GM12878 (cell line): ENCODE results near the gene HBB. TPM values are rescaled to one million over a fixed set of nuclear protein-coding genes. Genes with fewer than 3 reads are reported as not detected.

Source experiments
- ATAC-seq: fragments of 200-7000 bp; cut with Tn5 transposase; 3 replicates; pipeline ENCODE4 v1.9.1; 2020; ENCODE audit warnings: mild to moderate bottlenecking, moderate library complexity
- BruUV-seq: library from RNA; stranded (reverse); fragments of 400-500 nt; replicated peaks from 2 replicates; lab custom pipeline; 2021; lab: Mats Ljungman, UMichigan
- CTCF ChIA-PET: fragments of 300-600 bp; sonication (Branson Sonifier 250); formaldehyde crosslinking; extraction: SDS; loops from one replicate; lab custom pipeline; 2021; ENCODE audit warnings: inconsistent platforms; lab: Yijun Ruan, JAX
- POLR2A ChIA-PET: fragments of 350-600 bp; formaldehyde crosslinking; extraction: SDS; loops from one replicate; lab custom pipeline; 2021; ENCODE audit warnings: inconsistent platforms; lab: Charles Lee
- RAD21 ChIA-PET: fragments of 300-600 bp; sonication (Branson Sonifier 250); formaldehyde crosslinking; loops from one replicate; lab custom pipeline; 2023; ENCODE audit warnings: antibody characterized with exemption; ENCODE audit not compliant: unreplicated experiment; lab: Charles Lee
- SMC1A ChIA-PET: fragments of 300-600 bp; sonication (Branson Sonifier 250); formaldehyde crosslinking; loops from one replicate; lab custom pipeline; 2023; ENCODE audit not compliant: unreplicated experiment, uncharacterized antibody; lab: Charles Lee
- DNase-seq: peaks from one replicate; pipeline ENCODE4 v3.0.0-alpha.2; 2011; ENCODE audit warnings: low read depth, low spot score
- FAIRE-seq: peaks from 3 replicates; lab custom pipeline; 2011; peaks lifted over from hg19 to GRCh38; lab: Jason Lieb, UNC
- H2AFZ ChIP-seq: 2 replicates; pipeline ENCODE4 v1.6.0; 2011; ENCODE audit warnings: low read depth, low read length, control low read depth; ENCODE audit not compliant: control insufficient read depth
- H3K27ac ChIP-seq: 2 replicates; pipeline ENCODE4 v1.5.1; 2011; ENCODE audit warnings: control low read depth; ENCODE audit not compliant: control insufficient read depth, insufficient read depth
- H3K27me3 ChIP-seq, 2 experiments: replicated peaks in 1 of 2; 2 replicates each; pipeline versions ENCODE4 v1.6.0 to v1.6.1; 2011; ENCODE audit warnings: low read length in 1 of 2; ENCODE audit not compliant: control insufficient read depth in 2 of 2, insufficient read depth in 2 of 2
- H3K36me3 ChIP-seq, 2 experiments: 2 replicates each; pipeline ENCODE4 v1.5.1; 2011; ENCODE audit warnings: low read length in 1 of 2; ENCODE audit not compliant: control insufficient read depth in 2 of 2, insufficient read depth in 2 of 2
- H3K4me1 ChIP-seq: 2 replicates; pipeline ENCODE4 v1.6.1; 2011; ENCODE audit warnings: mild to moderate bottlenecking, low read length, moderate library complexity, mixed read lengths; ENCODE audit not compliant: control insufficient read depth, insufficient read depth
- H3K4me2 ChIP-seq: 2 replicates; pipeline ENCODE4 v1.6.0; 2011; ENCODE audit warnings: control low read depth; ENCODE audit not compliant: control insufficient read depth, insufficient read depth
- H3K4me3 ChIP-seq: fragments of 200-600 bp; sonication (generic); 2 replicates; pipeline ENCODE4 v1.5.1; 2016
- H3K79me2 ChIP-seq: 2 replicates; pipeline ENCODE4 v1.6.0; 2011; ENCODE audit warnings: low read length; ENCODE audit not compliant: control insufficient read depth, insufficient read depth
- H3K9ac ChIP-seq: 2 replicates; pipeline ENCODE4 v1.8.0; 2011; ENCODE audit warnings: low read length, control low read depth, mixed read lengths; ENCODE audit not compliant: control insufficient read depth, insufficient read depth
- H3K9me3 ChIP-seq: replicated peaks from 3 replicates; pipeline ENCODE4 v1.5.1; 2011; ENCODE audit warnings: mild to moderate bottlenecking, low read length; ENCODE audit not compliant: control insufficient read depth, insufficient read depth
- H4K20me1 ChIP-seq: 2 replicates; pipeline ENCODE4 v1.6.0; 2011; ENCODE audit not compliant: control insufficient read depth, insufficient read depth
- ATF7 ChIP-seq: fragments of 450-650 bp; IDR thresholded peaks from 2 replicates; pipeline ENCODE4 v1.6.1; 2016; ENCODE audit warnings: low read depth, mild to moderate bottlenecking
- MYC ChIP-seq: IDR thresholded peaks from 2 replicates; pipeline ENCODE4 v1.6.1; 2011; ENCODE audit warnings: mild to moderate bottlenecking, low read length, moderate library complexity, inconsistent platforms; ENCODE audit not compliant: insufficient read depth, insufficient replicate concordance, insufficient read length, severe bottlenecking
- RAD51 ChIP-seq: fragments of 450-650 bp; IDR thresholded peaks from 2 replicates; pipeline ENCODE4 v1.6.1; 2016; ENCODE audit warnings: moderate library complexity, mild to moderate bottlenecking, inconsistent platforms
- RFX5 ChIP-seq: IDR thresholded peaks from 2 replicates; pipeline ENCODE4 v1.6.1; 2011; ENCODE audit warnings: low read depth, low read length, improper control_type of control experiment
- ZNF384 ChIP-seq: IDR thresholded peaks from 2 replicates; pipeline ENCODE4 v1.6.1; 2012; ENCODE audit warnings: low read depth, mild to moderate bottlenecking, low read length, improper control_type of control experiment, borderline replicate concordance
- WGBS: methylation state at CpG from one replicate; pipeline ENCODE4 v1.1.6; 2016; ENCODE audit warnings: low lambda C conversion rate; ENCODE audit not compliant: insufficient replicate concordance, insufficient coverage; ENCODE audit errors: missing lambda C conversion rate; 5-methylcytosine and 5-hydroxymethylcytosine counted together
- in situ Hi-C: fragments of 300-500 bp; cut with MboI; formaldehyde crosslinking; loops from 9 replicates; pipeline ENCODE4 v1.14.3; 2018; ENCODE audit warnings: mixed read lengths
- intact Hi-C: fragments of 100-400 bp; cut with micrococcal nuclease; formaldehyde crosslinking; loops from one replicate; pipeline ENCODE4 v1.14.2; 2022; ENCODE audit not compliant: unreplicated experiment
- polyA plus RNA-seq, 11 experiments: library from polyadenylated mRNA; depleted of rRNA in 4 of 11; unstranded in 6 of 11; stranded (reverse) in 5 of 11; fragments of >200 nt; fragmentation: Nextera tagmentation in 4 of 11; fragmentation: Illumina TruSeq in 1 of 11; extraction: Ambion mirVana in 4 of 11; extraction: Trizol in 1 of 11; gene quantifications; 1 replicate in 1 of 11; 2 replicates in 10 of 11; pipeline versions ENCODE4 v1.2.1 to v1.2.3, GENCODE V29; 2011 to 2016; ENCODE audit warnings: inconsistent platforms in 2 of 11, missing spikeins in 2 of 11, low read depth in 1 of 11
- total RNA-seq, 4 experiments: library from RNA; depleted of rRNA in 3 of 4; stranded (reverse); fragments of >200 nt in 3 of 4; fragmentation: Illumina TruSeq in 1 of 4; extraction: Trizol in 1 of 4; gene quantifications; 2 replicates each; pipeline versions ENCODE4 v1.2.1 to v1.2.3, GENCODE V29; 2013 to 2021

Gene HBB
- total and polyA plus RNA-seq, 10 of the 15 experiments (the other 5 are each of a cell fraction or from before 2014, with no cell fraction given), result 0.36 TPM; not detected in 9

DNA sequence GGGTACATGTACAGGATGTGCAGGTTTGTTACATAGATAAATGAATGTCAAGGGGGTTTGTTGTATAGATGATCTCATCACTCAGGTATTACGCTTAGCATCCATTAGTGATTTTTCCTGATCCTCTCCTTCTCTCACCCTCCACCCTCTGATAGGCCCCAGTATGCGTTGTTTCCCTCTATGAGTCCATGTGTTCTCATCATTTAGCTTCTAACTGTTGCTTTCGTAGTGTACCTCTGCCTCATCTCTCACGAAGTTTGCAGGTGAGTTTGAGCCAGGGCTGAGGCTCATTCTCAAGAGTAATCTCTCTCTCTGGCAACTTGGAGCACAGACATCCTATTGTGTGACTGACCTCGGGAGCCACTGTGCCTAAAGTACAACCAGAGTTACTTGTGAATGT lies 47.5 kb upstream of the HBB start:
- H3K9ac ChIP-seq, result no peak overlapping the region
- FAIRE-seq, result no peak
- no peak overlapping the region for H2AFZ ChIP-seq

GRCh38 chr11:5272395-5273017 lies 45.6 kb upstream of the HBB start:
- POLR2A ChIA-PET, result no interaction called here
- H3K9me3 ChIP-seq, result no peaks in the 10 kb centered on the region
- DNase-seq, result no peak
- no peak overlapping the region for H3K4me3 ChIP-seq
- SMC1A ChIA-PET, result no interaction called here
- no peaks in the 10 kb centered on the region for H3K36me3 ChIP-seq
- ATAC-seq, result no peak; the same call in 2 of the 3 replicates
- no peaks in the 10 kb centered on the region for H3K4me1 ChIP-seq
- H3K27ac ChIP-seq, result no peak overlapping the region
- TF ChIP-seq ATF7 (0 out of 2 replicates have a peak, but pooled peaks have one; percentile 15), RFX5 (no peak)
- 10% methylated on average over 4 of the region's 4 CpGs for WGBS
- H3K9ac ChIP-seq, result no peak overlapping the region
- BruUV-seq, result no TSS peak
- H2AFZ ChIP-seq, result no peak overlapping the region
- in situ Hi-C loops, result no loop called here
- no peak overlapping the region for H3K4me2 ChIP-seq
- intact Hi-C loops, result no loop called here
- H3K79me2 ChIP-seq, result no peaks in the 10 kb centered on the region
- H4K20me1 ChIP-seq, result no peaks in the 10 kb centered on the region
- FAIRE-seq, result no peak
- CTCF ChIA-PET, result interaction anchor here (1.2 kb wide), 1 partner anchor 12 kb away, joined by 3 read pairs; no protein-coding TSS in a partner anchor
- RAD21 ChIA-PET, result no interaction called here
- no peaks in the 10 kb centered on the region for H3K27me3 ChIP-seq

More for the DNA sequence above, 47.5 kb upstream of the HBB start:
- no peaks in the 10 kb centered on the region for H3K9me3 ChIP-seq
- no peaks in the 10 kb centered on the region for H3K27me3 ChIP-seq
- ATAC-seq, result no peak
- POLR2A ChIA-PET, result no interaction called here
- no peak for TF ChIP-seq ZNF384
- no peak for TF ChIP-seq RAD51
- TF ChIP-seq MYC, result no peak
- in situ Hi-C loops, result no loop called here
- intact Hi-C loops, result no loop called here
- H3K36me3 ChIP-seq, result no peaks in the 10 kb centered on the region
- CTCF ChIA-PET, result no interaction called here
- H4K20me1 ChIP-seq, result no peaks in the 10 kb centered on the region
- DNase-seq, result no peak
- H3K4me2 ChIP-seq, result no peak overlapping the region
- BruUV-seq, result no TSS peak
- RAD21 ChIA-PET, result no interaction called here
- SMC1A ChIA-PET, result interaction anchor here (1.2 kb wide), 1 partner anchor 9 kb away, joined by 3 read pairs; no protein-coding TSS in a partner anchor
- no peak overlapping the region for H3K27ac ChIP-seq
- H3K4me1 ChIP-seq, result no peaks in the 10 kb centered on the region
- H3K4me3 ChIP-seq, result no peak overlapping the region
- no peaks in the 10 kb centered on the region for H3K79me2 ChIP-seq
- WGBS, result 39% methylated on average over 5 of the region's 5 CpGs
